Thymus (tissue), 14 donors: Measurements from ENCODE around the gene PITPNC1. TPM values are rescaled to one million over a fixed set of nuclear protein-coding genes. Genes with fewer than 3 reads are reported as not detected.
"Not testable (repeated sequence)": the region's sequence is repeated elsewhere in the genome, so short reads cannot be mapped to it uniquely, and the experiment has no call there.

ENCODE experiments used
- DNase-seq, 9 donors: peaks; one replicate each; pipeline ENCODE4 v3.0.0-alpha.2; 2013; ENCODE audit warnings: low spot score in 9 of 9, low read depth in 6 of 9, missing footprints in 1 of 9
- H3K27ac ChIP-seq, 2 donors: one replicate each; pipeline ENCODE4 v1.5.1; 2013; ENCODE audit warnings: control low read depth in 1 of 2, low read depth in 1 of 2, low read length in 1 of 2, mild to moderate bottlenecking in 1 of 2, moderate library complexity in 1 of 2
- H3K27me3 ChIP-seq, 2 donors: one replicate each; pipeline ENCODE4 v1.5.1; 2013; ENCODE audit warnings: low read length in 1 of 2; ENCODE audit not compliant: control insufficient read depth in 2 of 2, insufficient read depth in 1 of 2
- H3K36me3 ChIP-seq, 2 donors: one replicate each; pipeline ENCODE4 v1.5.1; 2013; ENCODE audit warnings: low read length in 1 of 2, mild to moderate bottlenecking in 1 of 2, moderate library complexity in 1 of 2; ENCODE audit not compliant: control insufficient read depth in 2 of 2, insufficient read depth in 2 of 2
- H3K4me1 ChIP-seq, 2 donors: one replicate each; pipeline ENCODE4 v1.5.1; 2013; ENCODE audit warnings: low read length in 2 of 2; ENCODE audit not compliant: control insufficient read depth in 2 of 2, insufficient read depth in 2 of 2
- H3K4me3 ChIP-seq, 2 donors: one replicate each; pipeline ENCODE4 v1.5.1; 2013; ENCODE audit warnings: low read length in 2 of 2, control low read depth in 1 of 2, mild to moderate bottlenecking in 1 of 2
- H3K9me3 ChIP-seq, 2 donors: one replicate each; pipeline ENCODE4 v1.5.1; 2013; ENCODE audit warnings: low read length in 1 of 2, mild to moderate bottlenecking in 1 of 2; ENCODE audit not compliant: control insufficient read depth in 2 of 2, insufficient read depth in 1 of 2
- WGBS: extraction: QIAGEN DNeasy Blood & Tissue Kit; methylation state at CpG from one replicate; pipeline ENCODE4 v1.1.7; 2013; 5-methylcytosine and 5-hydroxymethylcytosine counted together
- long read RNA-seq, 10 donors: transcript quantifications; one replicate each; lab custom pipeline, GENCODE V29; 2026
- polyA plus RNA-seq: library from polyadenylated mRNA; stranded (reverse); fragments of 200-250 nt; gene quantifications from one replicate; pipeline ENCODE4 v1.2.3, GENCODE V29; 2013
- total RNA-seq: library from RNA; stranded (reverse); fragments of 120-200 nt; gene quantifications from one replicate; pipeline ENCODE4 v1.2.4, GENCODE V29; 2013
- donor health status: healthy.

PITPNC1 gene
- total RNA-seq (26.0 TPM), polyA plus RNA-seq (27.0 TPM)
- long read RNA-seq, donor 1: 0 reads
- long read RNA-seq, donor 2: 0 reads
- long read RNA-seq, donor 3: 0 reads
- long read RNA-seq, donor 4: 0 reads
- long read RNA-seq, donor 5: 0 reads
- long read RNA-seq, donor 6: 0 reads
- long read RNA-seq, donor 7: 0 reads
- long read RNA-seq, donor 8: 0 reads
- long read RNA-seq, donor 9: 0 reads
- long read RNA-seq, donor 10, partial matches to known transcripts: 0 of 7 reads
- long read RNA-seq, donor 10, other reads (novel, unspliced or antisense): 7 of 7 reads

DNA sequence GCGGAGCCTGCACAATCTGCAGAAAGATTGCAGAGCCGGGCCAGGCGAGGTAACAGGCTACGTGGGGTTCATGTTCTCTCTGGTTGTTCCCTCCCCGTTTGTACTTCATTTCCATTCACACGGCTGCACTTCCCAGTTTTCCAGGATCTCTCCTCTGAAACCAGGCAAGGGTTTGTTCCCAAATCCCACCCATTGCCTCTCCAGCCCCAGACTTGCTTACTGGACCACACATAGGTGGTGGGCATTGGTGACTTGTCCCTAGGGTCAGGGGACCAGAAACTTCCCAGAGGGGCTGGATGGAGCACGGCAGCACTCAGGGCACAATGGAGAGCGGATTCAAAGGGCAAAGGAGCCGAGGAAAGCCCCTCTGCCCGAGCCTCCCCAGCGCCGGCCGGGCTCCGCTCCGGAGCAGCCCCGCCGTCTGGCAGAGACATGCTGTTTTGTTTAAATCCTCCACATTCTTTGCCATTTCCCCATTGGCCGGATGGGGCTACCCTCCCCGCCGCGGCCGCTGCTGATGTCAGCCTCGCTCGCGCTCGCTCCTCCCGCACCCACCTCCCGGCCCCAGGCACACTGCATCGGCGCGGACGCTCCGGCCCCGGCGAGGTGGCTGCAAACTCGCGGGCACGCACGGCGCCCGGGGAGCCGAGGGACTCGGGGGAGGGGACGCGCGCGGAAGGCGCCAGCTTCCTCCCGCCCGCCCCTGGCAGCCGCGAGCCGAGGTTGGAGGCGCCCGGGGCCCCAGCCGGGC, at the start of gene PITPNC1:
Gene PITPNC1 (plus strand): TSS at position 545 of the 751 bp plus-strand sequence.
- Histone ChIP-seq H3K4me1 (peaks cover 8 to 22% of the 10 kb centered on the region in 2 donors), H3K27ac (peak within 1 kb of the TSS; percentile 91 to 95), H3K27me3 (peaks cover 0 to 3% of the 10 kb centered on the region in 2 donors), H3K36me3 (no peaks in the 10 kb centered on the region), H3K4me3 (peak within 1 kb of the TSS; percentile 84 to 92), H3K9me3 (no peaks in the 10 kb centered on the region)
- peak in 6 of 9 donors; percentile 69 to 91 (median 79) for DNase-seq
- under 1% methylated on average over 56 of the region's 56 CpGs for WGBS

DNA sequence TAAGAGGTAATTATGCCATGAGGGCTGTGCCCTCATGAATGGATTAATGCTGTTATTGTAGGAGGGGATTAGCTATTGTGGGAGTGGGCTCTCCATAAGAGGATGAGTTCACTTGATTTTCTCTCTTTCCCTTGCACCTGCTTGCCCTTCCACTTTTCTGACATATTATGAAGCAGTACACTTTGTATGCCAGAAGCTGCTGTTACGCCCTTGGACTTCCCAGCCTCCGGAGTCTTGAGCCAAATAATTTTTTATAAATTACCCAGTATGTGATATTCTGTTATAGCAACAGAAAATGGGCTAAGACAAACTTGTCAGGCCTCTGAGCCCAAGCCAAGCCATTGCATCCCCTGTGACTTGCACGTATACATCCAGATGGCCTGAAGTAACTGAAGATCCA, 49.1 kb upstream of the PITPNC1 start:
- Histone ChIP-seq H3K9me3 (no peaks in the 10 kb centered on the region), H3K4me1 (no peaks in the 10 kb centered on the region)
- WGBS: 97% methylated on average over 3 of the region's 3 CpGs

DNA sequence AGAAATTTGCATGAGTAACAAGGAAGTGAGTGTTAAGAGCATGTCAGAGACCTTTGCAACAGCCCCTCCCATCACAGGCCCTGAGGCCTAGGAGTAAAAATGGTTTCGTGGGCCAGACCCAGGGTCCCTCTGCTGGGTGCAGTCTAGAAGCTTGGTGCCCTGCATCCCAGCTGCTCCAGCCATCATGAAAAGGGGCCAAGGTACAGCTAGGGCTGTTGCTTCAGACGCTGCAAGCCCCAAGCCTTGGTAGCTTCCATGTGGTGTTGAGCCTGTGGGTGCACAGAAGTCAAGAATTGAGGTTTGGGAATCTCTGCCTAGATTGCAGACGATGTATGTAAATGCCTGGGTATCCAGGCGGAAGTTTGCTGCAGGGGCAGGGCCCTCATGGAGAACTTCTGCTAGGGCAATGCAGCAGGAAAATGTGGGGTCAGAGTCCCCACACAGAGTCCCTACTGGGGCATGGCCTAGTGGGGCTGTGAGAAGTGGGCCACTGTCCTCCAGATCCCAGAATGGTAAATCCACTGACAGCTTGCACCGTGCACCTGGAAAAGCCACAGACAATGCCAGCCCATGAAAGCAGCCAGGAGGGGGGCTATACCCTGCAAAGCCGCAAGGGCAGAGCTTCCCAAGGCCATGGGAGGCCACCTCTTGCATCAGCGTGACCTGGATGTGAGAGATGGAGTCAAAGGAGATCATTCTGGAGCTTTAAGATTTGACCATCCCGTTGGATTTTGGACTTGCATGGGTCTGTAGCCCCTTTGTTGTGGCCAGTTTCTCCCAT, 45.5 kb upstream of the PITPNC1 start:
- not testable (repeated sequence) for H3K27ac ChIP-seq, H3K4me1 ChIP-seq, H3K27me3 ChIP-seq

More for the DNA sequence above, 49.1 kb upstream of the PITPNC1 start:
- Histone ChIP-seq H3K4me3 (no peak overlapping the region), H3K27me3 (no peaks in the 10 kb centered on the region), H3K36me3 (no peaks in the 10 kb centered on the region), H3K27ac (no peak overlapping the region)
- no peak for DNase-seq

DNA sequence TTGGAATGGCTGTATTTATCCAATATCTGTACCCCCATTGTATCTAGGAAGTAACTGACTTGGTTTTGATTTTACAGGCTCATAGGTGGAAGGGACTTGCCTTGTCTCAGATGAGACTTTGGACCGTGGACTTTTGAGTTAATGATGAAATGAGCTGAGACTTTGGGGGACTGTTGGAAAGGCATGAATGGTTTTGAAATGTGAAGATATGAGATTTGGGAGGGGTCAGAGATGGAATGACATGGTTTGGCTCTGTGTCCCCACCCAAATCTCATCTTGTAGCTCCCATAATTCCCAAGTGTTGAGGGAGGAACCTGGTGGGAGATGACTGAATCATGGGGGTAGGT, 44.9 kb upstream of the PITPNC1 start:
- not testable (repeated sequence) for H3K36me3 ChIP-seq, DNase-seq, H3K27ac ChIP-seq, H3K9me3 ChIP-seq, H3K27me3 ChIP-seq, H3K4me1 ChIP-seq, H3K4me3 ChIP-seq
- 96% methylated on average over 1 of the region's 1 CpG for WGBS

More for the DNA sequence above, 45.5 kb upstream of the PITPNC1 start:
- H3K36me3 ChIP-seq, H3K9me3 ChIP-seq, H3K4me3 ChIP-seq, DNase-seq: not testable (repeated sequence)
- WGBS: 96% methylated on average over 8 of the region's 8 CpGs

DNA sequence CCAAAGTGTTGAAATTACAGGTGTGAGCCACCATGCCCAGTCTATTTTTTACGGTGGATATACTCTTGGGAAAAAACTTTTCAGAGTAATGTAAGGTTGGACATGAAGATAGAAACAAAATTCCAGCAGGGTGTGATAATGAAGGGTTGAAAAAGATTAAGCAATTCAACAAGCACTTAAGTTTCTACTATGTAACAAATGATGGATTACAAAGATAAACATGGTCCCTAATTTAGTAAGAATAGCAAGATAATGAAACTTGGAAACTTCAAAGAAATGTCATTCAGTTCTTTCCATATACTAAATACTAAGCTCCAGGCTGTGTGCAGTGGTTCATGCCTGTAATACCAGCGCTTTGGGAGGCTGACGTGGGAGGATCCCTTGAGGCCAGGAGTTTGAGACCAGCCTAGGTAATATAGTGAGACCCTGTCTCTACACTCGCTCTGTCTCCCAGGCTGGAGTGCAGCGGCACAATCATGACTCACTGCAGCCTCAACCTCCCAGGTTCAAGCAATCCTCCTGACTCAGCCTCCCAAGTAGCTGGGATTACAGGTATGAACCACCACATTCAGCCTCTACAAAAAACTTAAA, 41.7 kb upstream of the PITPNC1 start:
- no peak for DNase-seq
- H3K4me1 ChIP-seq: no peaks in the 10 kb centered on the region
- H3K36me3 ChIP-seq: peaks cover 2 to 3% of the 10 kb centered on the region in 2 donors
- 98% methylated on average over 5 of the region's 5 CpGs for WGBS
- H3K9me3 ChIP-seq: peaks cover 0 to 3% of the 10 kb centered on the region in 2 donors
- H3K27me3 ChIP-seq: no peaks in the 10 kb centered on the region
- H3K4me3 ChIP-seq: no peak overlapping the region
- H3K27ac ChIP-seq: no peak overlapping the region

DNA sequence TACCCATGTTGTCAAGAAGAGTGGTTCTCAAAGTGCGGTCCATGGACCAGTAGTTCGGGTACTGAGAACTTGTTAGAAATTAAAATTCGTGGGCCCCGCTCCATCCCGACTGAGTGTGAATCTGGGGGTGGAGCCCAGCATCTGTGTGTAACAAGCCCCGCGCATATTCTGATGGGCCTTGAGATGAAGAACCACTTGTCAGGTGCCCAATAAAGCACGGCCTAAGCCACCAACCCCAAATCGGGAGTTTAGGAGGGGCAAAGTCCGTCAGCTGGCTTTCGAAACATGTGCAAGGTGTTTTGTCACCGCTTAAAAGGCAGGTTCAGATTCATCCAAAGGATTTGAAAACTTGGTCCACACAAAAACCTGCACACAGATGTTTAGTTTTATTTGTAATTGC, 40.2 kb upstream of the PITPNC1 start:
- 95% methylated on average over 12 of the region's 12 CpGs for WGBS
- Histone ChIP-seq H3K9me3 (peaks cover 0 to 3% of the 10 kb centered on the region in 2 donors), H3K4me3 (no peak overlapping the region), H3K36me3 (peaks cover 9 to 18% of the 10 kb centered on the region in 2 donors), H3K4me1 (no peaks in the 10 kb centered on the region), H3K27me3 (no peaks in the 10 kb centered on the region), H3K27ac (no peak overlapping the region)
- no peak for DNase-seq

DNA sequence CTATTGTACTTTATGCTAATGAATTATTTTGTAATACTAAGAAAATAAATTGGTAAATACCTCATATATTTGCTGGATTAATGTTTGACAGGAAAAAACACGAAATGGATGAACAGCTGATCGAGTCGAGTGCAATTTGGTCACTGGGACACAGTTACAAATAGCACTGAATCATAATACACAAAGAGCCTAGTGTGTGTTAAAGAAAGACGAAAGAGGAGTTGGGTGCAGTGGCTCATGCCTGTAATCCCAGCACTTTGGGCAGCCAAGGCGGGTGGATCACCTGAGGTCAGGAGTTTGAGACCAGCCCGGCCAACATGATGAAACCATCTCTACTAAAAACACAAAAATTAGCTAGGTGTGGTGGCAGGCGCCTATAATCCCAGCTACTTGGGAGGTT, 38.7 kb upstream of the PITPNC1 start:
- not testable (repeated sequence) for H3K4me1 ChIP-seq, H3K9me3 ChIP-seq, H3K27me3 ChIP-seq, H3K4me3 ChIP-seq, DNase-seq, H3K27ac ChIP-seq
- peaks cover 18 to 29% of the 10 kb centered on the region in 2 donors for H3K36me3 ChIP-seq
- 98% methylated on average over 7 of the region's 7 CpGs for WGBS

DNA sequence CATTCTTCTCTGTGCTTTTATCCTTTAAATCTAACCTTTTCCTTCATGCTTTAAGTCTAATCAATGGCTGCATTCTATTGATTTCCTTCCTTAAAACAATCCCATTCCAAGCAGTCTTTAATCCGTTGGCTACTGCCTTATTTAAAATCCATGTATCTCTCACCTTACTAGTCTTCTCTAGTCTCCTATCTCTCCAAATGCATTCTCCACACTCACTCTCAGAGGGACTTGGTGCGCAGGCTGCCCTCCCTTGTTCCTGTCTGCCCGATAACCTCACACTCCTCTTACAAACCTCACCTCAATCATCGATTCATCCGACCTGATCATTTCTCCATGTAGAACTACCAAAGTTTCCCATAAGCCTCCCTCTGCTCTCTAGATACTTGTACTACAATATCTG, 33.8 kb upstream of the PITPNC1 start:
- peaks cover 21 to 64% of the 10 kb centered on the region in 2 donors for H3K36me3 ChIP-seq
- H3K9me3 ChIP-seq: peaks cover 0 to 3% of the 10 kb centered on the region in 2 donors
- WGBS: 99% methylated on average over 5 of the region's 5 CpGs
- DNase-seq: no peak
- H3K4me1 ChIP-seq: no peaks in the 10 kb centered on the region
- H3K27ac ChIP-seq: no peak overlapping the region
- no peak overlapping the region for H3K4me3 ChIP-seq
- H3K27me3 ChIP-seq: no peaks in the 10 kb centered on the region
